ENCODE data around the gene XPC.
A peak's percentile ranks its signal among the peaks of the same experiment; 100 is the strongest.

XPC gene

DNA sequence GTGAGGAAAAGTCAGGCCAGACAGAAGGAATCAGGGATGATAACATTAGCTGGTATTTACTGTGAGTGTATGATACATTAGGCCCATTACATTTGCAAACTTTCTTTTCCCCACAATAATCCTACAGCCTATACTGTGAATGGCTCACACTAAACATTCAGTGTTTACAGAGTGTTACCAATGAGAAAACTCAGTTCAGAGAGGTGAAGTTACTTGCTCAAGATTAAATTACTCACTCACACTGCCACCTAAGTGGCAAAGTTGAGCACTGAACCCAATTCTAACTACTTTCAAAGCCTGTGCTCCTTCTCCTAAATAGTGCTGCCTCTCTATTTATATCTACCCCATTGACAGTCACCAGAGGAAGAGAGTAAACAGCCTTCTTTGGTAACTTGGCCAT, 8.5 kb downstream of the XPC start:
- no peak for DNase-seq (ENCODE audit: low read depth)

DNA sequence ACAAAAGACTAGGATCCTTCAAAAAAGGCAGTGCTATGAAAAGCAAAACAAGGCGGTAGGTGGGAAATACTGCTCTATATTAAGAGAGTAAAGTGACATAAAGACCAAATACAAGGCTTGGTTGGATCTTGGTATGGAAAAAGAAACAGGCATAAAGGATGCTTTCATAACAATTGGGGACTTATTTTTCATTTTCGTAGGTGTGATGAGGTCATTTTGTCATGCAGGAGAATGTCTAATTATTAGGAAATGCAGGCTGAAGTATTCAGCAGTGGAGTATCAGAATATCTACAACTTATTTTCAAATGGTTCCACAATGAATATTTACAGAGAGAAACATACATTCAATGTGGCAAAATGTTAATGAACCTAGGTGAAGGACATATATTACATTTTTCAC, 9.0 kb downstream of the XPC start:
- DNase-seq (ENCODE audit: low read depth): no peak

DNA sequence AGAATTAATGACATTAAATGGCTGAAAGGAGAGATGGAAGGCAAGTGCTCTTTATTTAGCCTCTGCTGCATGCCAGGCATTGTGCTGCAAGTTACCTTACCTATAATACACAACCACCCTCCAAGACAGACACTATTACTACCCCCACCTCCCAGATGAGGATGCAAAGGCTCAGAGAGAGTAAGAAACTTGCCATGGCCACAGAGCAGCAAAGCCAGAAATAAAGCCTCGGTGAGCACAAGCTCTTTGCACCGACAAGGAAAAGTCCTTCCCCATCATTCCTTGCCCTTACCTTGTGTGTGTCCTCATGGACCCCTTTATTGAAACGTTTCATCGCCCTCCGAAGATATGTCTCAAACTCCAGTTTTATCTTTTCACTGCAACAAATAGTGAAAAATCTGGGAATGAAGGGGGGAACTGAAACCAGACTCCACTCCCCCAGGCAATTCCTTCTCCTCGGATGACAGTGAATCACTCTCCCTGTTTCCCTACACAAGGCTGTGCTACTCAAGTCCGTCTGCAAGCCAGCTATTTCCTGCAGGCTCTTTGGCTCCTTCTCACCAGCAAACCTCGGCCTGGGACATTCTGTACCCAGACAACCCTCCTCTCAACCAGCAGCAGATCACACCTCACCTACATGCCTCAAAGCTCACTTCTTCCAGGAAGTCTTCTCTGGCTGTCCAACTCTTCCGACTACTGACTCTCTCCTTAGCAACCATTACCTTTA, 11.4 kb downstream of the XPC start:
- DNase-seq (ENCODE audit: low read depth): peak; percentile 28

DNA sequence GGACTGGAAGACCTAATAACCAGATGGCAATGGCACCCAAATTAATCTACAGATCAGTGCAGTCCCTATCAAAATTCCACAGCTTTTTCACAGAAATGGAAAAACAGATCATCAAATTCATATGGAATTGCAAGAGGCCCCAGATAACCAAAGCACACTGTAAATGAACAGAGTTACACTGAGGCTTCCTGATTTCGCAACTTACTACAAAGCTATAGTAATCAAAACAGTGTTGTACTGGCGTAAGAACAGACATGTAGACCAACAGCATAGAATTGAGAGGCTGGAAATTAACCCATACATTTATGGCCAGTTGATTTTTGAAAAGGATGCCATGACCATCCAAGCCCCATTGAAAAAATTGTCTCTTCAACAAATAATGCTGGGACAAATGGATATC, 16.2 kb downstream of the XPC start:
- DNase-seq (ENCODE audit: low read depth): no peak

DNA sequence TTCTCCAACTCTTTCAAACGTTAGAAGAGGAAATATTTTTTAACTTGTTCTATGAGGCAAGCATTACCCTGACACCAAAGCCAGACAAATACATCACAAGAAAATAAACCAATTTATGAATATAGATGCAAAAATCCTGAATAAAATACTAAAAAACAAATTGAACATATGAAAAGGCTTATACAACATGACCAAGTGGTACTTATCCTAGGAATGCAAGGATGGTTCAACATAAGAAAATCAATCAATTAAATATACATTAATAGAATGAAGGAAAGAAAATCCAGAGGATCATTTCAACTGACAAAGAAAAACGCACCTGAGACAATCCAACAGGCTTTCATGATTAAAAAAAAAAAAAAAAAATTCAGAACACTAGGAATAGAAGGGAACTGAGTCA, 17.1 kb downstream of the XPC start:
- DNase-seq (ENCODE audit: low read depth): no peak

DNA sequence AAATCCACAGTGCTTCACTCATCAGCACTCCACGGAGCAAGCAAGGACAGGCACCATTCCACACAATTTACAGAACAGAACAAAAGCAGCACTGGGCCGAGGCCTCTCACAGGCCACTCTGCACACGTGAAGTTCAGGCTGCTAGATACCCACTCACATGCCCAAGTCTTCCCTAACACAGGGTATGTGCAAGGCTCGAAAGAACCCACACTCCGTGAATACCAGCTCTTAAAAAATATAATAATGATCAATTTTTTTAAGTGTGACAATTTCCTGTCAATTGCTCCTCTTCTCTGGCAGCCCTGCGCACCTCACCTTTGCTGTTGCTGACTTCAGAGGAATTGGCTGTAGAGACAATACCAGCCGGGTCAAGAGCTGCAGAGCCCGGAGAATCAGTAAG, 19.0 kb downstream of the XPC start:
- DNase-seq (ENCODE audit: low read depth): no peak

DNA sequence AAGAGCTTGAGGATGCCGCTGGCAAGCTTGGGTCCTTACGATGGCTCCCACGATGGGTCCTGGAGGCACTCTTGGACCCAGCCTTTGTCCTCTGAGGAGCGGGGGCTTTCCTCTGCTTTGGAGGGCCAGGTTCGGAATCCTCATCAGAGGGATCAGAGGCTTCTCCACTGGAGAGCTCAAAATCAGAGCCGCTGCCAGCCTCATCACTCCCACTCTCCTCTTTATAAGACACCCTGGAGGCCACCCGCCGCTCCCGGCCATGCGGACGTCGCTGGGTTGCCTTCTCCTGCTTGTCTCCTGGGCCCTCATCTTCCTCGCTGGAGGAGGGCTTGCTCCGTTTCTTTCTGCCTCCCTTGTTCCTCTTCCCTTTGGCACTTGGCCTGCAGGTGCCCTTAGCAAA, 20.0 kb downstream of the XPC start:
- no peak for DNase-seq (ENCODE audit: low read depth)

DNA sequence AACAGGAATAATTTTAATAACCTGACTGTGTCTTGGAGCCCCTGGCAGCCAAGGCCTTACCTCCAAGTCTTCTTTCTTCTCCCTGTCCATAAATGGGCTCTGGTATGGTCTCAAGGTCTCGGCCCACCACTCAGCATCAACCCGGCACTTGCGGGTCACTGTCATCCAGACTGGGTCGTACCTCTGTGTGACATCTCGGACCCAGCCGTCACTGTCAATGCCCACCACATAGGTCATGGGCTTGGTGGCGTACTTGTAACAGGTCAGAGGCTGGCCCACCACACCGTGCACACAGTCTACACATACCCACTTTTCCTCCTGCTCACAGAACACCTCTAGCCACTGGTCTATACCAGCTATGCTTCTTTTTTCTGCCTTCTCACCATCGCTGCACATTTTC, 20.4 kb downstream of the XPC start:
- no peak for DNase-seq (ENCODE audit: low read depth)

DNA sequence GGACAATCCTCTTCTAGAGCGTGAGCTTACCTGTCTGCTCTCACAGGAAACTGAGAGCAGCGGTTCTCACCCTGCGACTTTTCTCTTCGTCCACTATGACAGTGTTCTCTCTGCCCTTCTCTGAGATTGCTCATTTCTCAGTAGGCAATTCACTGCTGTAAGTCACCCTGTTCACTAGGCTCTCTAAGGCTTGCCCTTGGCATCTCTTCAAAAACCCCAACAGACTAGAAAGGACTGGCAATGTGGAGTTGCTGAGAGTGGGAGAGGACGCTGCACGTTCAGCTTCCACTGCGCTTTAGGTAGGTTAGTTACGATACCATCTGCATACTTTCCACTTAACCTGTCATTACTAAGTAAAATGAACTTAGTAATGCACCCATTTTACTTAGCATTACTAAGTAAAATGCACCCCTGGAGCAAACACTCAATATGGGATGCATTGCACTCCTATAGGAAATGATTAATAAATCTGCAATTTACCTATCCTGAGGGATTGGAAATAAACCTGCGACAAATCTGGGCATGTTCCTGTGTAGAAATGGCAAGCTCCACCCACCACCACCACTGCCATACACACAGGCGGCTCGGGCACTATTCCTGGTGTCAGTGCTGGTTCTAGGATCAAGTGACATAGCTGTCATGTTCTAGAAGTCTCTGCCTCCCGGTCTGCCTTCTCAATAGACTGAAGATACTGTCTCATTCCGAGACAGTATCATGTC, 21.4 kb downstream of the XPC start:
- DNase-seq (ENCODE audit: low read depth): no peak

DNA sequence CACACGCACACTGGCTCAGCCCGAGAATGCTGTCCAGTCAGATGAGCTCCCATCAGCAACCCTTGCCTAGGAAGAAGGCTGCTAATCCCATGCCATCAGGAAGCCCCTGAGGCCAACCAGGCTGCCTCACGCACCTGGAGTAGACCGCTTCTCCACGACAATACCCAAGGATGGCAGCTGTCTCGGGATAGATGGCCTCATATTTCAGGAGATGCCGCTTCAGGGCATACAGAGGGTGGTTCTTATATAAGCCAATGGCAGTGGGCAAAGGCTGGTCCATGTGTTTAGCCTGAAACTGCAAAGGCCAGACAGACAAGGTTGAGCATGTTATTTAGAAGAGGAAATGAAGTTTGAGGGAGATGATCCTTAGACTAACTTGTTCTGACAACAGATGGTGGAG, 22.2 kb downstream of the XPC start:
- no peak for DNase-seq (ENCODE audit: low read depth)

DNA sequence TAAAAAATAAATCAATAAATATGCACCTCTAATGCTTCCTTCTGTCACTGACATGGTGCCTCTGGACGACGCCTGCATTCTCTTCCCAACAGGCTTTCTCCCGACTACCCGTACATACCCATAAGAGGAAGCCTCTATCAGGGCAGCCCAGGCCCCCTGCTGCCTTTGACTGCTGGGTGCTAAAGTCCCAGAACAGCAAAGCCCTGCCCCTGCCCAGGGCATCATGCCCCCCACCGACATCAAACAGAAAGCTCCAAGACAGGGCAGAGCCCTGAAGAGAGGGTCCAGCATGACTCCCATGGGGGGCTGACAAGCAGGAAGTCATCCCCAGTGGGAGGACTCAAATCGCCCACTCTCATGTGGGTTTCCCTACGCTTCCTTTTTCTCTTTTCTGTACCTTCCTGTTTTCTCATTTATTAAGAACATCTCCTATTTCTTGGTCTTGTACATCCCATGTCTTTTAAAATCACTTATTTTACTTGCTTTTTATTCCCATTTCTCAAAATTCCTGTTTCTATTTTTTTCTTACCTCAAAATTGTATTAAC, 23.4 kb downstream of the XPC start:
- DNase-seq (ENCODE audit: low read depth): no peak

DNA sequence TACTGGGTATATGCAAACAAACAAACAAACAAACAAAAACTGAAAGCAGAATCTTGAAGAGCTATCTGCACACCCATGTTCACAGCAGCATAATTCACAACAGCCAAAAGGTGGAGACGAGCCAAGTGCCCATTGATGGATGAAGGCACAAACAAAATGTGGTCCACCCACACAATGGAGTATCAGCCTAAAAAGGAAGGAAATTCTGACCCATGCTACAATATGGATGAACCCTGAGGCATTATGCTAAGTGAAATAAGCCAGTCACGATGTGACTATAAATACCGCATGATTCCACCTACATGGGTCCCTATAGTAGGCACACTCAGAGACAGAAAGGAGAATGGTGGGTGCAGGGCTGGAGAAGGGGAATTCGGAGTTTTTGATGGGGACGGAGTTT, 24.1 kb downstream of the XPC start:
- DNase-seq (ENCODE audit: low read depth): no peak

DNA sequence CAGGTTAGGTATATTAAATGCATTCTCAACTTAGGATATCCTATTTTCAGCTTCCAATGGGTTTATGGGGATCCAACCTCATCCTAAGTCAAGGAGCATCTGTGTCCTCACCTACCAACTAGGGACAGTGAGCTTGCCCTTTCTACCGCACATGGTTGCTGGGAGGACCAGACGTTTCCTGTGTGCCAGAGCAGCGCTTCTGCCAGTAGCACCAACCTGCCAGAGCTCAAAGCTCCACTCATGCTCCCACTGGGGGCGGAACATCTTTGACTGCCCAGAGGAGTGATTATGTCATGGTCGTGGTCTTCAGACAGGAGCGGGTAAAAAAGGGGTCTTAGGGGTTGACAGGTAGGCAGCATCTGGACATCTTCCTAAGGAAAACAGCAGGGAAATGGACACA, 24.7 kb downstream of the XPC start:
- no peak for DNase-seq (ENCODE audit: low read depth)

DNA sequence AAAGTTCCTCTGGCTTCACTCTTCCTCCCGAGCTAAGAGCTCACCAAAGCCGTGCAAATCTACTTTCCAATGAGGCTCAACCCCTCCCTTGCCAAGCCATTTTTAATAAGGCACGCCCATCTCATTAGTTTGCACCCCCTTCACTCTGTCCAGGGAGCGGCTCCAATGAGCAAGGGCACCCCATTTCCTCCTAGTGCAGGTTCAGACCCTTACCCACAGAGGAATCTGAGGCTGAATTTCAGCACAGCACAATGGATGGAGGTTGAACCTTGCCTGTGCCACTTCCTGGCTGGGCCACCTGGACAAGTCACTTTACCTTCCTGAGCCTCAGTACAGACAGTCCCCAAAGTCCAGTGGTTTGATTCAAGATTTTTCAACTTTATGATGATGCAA, 25.4 kb downstream of the XPC start:
- DNase-seq (ENCODE audit: low read depth): no peak

DNA sequence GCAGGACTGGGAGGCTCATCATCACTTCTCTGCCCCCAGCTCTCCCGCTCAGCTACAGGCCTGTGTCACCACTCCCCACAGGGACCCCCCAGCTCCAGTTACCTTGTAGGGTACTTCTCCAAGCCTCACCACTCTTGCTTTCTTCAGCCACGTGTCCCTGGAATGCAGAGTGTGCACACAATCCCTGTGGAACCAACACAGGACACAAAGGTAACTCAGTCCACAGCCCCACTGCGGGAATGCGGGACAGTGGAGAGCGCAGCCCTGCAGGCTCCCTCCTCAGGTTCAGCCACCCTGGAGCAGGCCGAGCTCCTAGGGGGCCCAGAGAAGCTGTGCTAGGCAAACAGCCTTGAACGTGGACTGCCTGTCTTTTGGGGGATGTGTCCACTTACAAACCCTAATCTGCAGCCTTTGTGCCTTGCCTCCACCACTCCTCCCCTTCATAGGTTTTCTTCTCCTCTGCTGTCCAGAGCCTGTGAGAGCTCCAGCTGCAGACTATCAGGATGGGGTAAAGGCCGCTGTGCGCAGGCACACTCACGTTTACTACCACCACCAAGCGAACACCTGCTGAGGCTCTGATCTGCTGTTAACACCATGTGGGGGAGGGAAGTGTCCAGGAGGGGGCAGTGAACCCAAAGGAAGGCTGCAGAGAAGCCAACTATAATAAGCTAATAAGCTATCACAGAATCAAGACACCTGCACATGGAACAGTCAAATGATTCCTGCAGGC, 26.0 kb downstream of the XPC start:
- DNase-seq (ENCODE audit: low read depth): no peak

DNA sequence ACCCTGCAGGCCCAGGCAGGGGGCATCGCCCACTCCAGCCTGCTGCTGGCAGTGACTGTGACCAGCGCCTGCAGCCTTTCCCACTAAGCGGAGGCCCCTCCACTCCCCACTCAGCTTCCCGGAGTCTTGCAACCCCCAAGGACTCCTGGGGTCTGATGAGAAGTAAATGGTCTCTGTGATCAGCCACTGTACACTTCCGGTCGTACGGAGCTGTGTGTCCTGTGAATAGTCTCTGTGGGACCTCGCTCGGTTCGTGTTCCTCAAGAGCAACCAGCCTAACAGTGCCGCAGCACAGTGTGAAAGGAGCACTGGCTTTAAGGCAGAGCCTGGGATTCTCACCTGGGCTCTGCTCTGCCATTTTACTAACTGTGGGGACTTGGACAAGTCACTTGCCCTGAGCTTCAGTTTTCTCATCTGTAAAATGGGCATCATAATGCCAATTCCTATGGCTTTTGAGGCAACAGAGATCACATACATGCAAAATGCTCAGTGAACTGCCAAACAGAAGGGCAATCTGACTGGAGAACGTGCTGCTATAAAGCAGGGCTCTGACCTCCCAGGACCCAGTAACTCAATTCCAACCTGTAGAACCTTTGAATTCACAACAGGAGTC, 26.8 kb downstream of the XPC start:
- DNase-seq (ENCODE audit: low read depth): no peak

DNA sequence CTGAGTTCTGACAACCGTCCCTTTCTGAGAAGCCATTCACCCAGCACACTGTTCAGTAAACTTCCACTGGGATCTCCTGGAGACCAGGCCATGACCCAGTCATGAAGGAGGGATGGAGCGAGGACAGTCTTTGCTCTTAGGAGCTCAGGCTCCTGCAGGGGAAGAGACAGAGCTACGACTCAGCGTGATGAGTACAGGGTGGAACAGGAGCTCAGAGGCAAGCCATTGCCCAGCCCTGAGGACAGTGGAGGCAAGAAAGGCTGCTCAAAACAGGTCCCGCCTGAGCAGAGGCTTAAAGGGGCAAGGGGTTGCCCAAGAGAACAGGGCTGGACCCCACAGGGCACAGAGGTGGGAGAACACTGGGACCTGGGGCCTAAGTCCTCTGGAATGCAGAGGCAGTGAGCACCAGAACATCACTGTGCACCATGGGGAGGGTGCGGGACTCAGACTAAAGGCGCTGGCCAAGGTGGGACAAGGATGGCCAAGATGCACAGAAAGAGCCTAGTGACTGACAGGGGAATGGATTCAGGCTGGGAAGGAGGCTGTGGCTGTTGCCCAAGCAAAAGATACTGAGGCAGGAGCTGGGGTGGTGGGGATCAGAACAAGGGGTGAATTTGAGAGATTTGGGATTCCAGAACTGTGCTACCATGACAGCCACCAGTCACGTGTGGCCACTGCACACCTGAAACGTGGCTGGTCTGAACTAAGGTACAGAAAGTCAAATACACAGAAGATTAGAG, 27.7 kb downstream of the XPC start:
- no peak for DNase-seq (ENCODE audit: low read depth)

DNA sequence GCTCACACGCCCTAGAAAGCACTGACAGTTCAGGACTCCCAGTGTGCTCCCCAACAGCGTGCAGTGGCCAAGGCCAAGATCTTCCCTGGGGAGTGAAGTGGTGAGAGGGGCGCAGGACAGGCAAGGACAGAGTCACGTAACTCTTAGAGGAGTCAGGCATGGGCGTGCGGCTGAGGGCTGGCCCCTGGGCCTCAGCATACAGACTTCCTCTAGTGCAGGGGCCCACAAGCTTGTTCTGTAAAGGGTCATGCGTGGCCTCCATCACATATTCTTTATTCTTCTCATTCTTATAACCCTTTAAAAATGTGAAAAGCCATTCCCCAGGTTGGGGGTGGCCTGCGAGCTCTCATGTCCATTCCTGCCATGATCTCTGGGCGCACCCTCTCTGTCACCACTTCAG, 28.3 kb downstream of the XPC start:
- no peak for DNase-seq (ENCODE audit: low read depth)

DNA sequence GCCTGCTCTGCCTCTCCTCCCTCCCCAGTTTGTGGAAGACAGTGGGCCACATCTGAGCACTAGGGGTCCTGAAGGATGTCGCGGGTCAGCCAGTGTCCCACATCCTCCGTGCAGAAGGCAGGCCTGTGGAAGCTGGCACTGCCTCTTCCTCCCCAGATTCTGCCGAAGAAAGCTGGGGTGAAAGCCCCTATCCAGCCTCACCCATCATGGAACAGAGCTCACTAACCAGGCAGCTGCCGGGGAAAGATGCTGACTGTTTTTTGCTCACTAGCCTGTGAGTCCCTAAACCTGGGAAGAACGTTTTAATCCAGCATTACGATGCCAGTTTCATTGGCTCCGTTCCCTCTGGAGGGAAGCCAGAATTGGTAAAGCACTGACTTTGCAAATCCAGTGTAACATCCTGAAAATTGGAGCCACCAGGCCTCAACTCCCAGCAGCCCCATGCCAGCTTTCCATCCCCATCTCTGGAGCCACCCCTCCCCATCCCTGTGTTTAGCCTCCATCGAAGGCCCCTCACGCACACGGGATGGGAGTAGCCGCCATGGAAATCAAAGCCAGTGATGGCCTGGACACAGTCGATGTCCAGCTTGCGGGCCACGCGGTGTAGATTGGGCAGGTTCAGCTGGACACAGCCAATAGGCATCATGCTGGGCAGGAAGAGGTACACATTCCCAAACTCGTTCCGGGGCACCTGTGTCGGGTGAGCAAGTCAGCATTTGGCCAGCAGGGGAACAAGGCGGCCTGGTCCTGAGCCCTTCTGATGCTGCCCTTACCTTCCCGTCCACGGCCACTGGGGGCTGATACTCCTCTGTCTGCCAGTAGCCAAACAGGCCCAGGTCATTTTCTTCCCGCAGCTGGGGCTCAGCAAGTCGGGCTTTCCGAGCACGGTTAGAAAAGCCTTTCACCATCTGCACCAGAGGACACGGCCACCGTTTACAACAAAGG, 30.1 kb downstream of the XPC start:
- no peak for DNase-seq (ENCODE audit: low read depth)

DNA sequence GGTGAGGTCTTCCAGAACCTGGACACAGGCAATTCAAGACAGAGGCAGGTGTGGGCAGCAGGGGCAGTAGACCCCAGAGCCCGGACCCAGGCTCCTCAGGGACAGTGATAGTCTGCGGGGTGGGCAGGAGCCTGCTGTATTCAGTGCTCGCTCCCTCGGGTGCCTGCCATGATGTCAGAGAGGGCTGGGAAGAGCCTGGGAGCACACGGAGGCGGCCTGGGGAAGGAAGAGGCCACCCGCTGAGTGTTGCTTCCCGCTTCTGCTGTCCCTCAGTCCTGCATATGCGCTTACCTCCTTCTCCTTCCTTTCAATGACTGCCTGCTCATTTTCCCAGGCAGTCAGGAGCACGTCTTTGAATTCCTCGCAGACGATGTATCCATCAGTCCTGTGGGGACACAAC, 30.8 kb downstream of the XPC start:
- DNase-seq (ENCODE audit: low read depth): no peak

DNA sequence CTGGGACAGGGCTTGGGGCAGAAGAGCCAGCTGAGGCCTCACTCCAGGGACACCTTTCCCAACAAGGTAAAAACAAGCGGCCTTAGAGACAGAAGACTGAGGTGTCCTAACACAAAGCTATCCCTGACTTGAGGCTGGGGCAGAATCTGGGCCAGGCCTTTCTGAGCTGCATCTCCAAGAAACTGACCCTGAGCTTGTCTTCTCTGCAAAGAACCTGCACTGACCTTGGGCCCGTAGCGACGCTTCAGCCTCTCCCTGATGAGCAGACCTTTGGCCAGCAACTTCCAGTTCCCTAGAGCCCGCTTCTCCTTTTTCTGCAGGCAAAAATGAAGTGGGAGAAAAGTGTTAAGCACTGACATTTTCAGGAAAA, 31.4 kb downstream of the XPC start:
- no peak for DNase-seq (ENCODE audit: low read depth)
